IPS-NIHi11 (cell line): Measurements from ENCODE around the gene TASL.
"Not testable (repeated sequence)": the region's sequence is repeated elsewhere in the genome, so short reads cannot be mapped to it uniquely, and the experiment has no call there.

ENCODE experiments used
- DNase-seq: peaks from one replicate; pipeline ENCODE4 v3.0.0; 2012; ENCODE audit warnings: mixed read lengths, low spot score

Gene TASL

GRCh38 chrX:30577362-30577991, at the start of gene TASL:
Gene TASL, minus strand, starts transcription at chrX:30577766. Its CDS starts 17,411 bp downstream, at chrX:30560355.
- no peak for DNase-seq

GRCh38 chrX:30626402-30626801, 48.8 kb upstream of the TASL start:
- no peak for DNase-seq

GRCh38 chrX:30622361-30622760, 44.8 kb upstream of the TASL start:
- DNase-seq = no peak

- no peak for DNase-seq
Observed at GRCh38 chrX:30620980-30621618, 43.5 kb upstream of the TASL start.

GRCh38 chrX:30620125-30620524, 42.6 kb upstream of the TASL start:
- no peak for DNase-seq

- DNase-seq = peak; percentile 7
Observed at GRCh38 chrX:30618160-30618765, 40.7 kb upstream of the TASL start.

GRCh38 chrX:30615229-30615628, 37.7 kb upstream of the TASL start:
- DNase-seq = no peak

GRCh38 chrX:30613721-30614120, 36.2 kb upstream of the TASL start:
- DNase-seq = no peak

GRCh38 chrX:30612250-30612655, 34.7 kb upstream of the TASL start:
- DNase-seq = no peak

- no peak for DNase-seq
Observed at GRCh38 chrX:30610026-30610425, 32.5 kb upstream of the TASL start.

- DNase-seq = no peak
Observed at GRCh38 chrX:30607155-30607554, 29.6 kb upstream of the TASL start.

GRCh38 chrX:30600269-30601176, 23.0 kb upstream of the TASL start:
- DNase-seq = not testable (repeated sequence)

- DNase-seq = no peak
Observed at GRCh38 chrX:30597216-30598012, 19.8 kb upstream of the TASL start.

GRCh38 chrX:30593440-30594200, 16.1 kb upstream of the TASL start:
- no peak for DNase-seq

- DNase-seq = no peak
Observed at GRCh38 chrX:30592831-30593230, 15.3 kb upstream of the TASL start.

- DNase-seq = no peak
Observed at GRCh38 chrX:30590368-30590767, 12.8 kb upstream of the TASL start.

- no peak for DNase-seq
Observed at GRCh38 chrX:30589146-30589888, 11.8 kb upstream of the TASL start.

GRCh38 chrX:30586516-30586915, 8.9 kb upstream of the TASL start:
- no peak for DNase-seq

- DNase-seq = no peak
Observed at GRCh38 chrX:30582664-30583063, 5.1 kb upstream of the TASL start.

- no peak for DNase-seq
Observed at GRCh38 chrX:30580641-30581040, 3.1 kb upstream of the TASL start.
